H1 (cell line): ENCODE results near the gene GLRA1. TPM values are rescaled to one million over a fixed set of nuclear protein-coding genes. Genes with fewer than 3 reads are reported as not detected.

Experiments used
- CTCF ChIA-PET: fragments of 300-600 bp; sonication (Branson Sonifier 250); formaldehyde crosslinking; loops from one replicate; lab custom pipeline; 2021; ENCODE audit not compliant: partially characterized antibody; lab: Charles Lee
- POLR2A ChIA-PET: fragments of 300-600 bp; sonication (Branson Sonifier 250); formaldehyde crosslinking; loops from one replicate; lab custom pipeline; 2021; ENCODE audit warnings: inconsistent platforms; ENCODE audit not compliant: partially characterized antibody; lab: Charles Lee
- DNase-seq, 2 experiments: peaks; one replicate each; pipeline versions ENCODE4 v3.0.0 to v3.0.0-alpha.2; 2010 to 2022; ENCODE audit warnings: low spot score in 2 of 2, low read depth in 1 of 2, mixed read lengths in 1 of 2
- FAIRE-seq: peaks from 2 replicates; lab custom pipeline; 2011; peaks lifted over from hg19 to GRCh38; lab: Jason Lieb, UNC
- H2AFZ ChIP-seq: 2 replicates; pipeline ENCODE4 v1.8.1; 2012; ENCODE audit warnings: low read length, inconsistent platforms
- H2AK5ac ChIP-seq: 2 replicates; pipeline ENCODE4 v1.6.1; 2013; ENCODE audit warnings: low read depth, low read length
- H2BK120ac ChIP-seq: replicated peaks from 2 replicates; pipeline ENCODE3; 2013; ENCODE audit warnings: low read depth, low read length, inconsistent platforms
- H2BK12ac ChIP-seq: 2 replicates; pipeline ENCODE4 v1.6.1; 2013; ENCODE audit warnings: low read depth, low read length
- H2BK15ac ChIP-seq: 2 replicates; pipeline ENCODE4 v1.6.1; 2013; ENCODE audit warnings: low read length
- H2BK20ac ChIP-seq: 2 replicates; pipeline ENCODE4 v1.6.1; 2013; ENCODE audit warnings: low read length
- H2BK5ac ChIP-seq: 2 replicates; pipeline ENCODE4 v1.6.1; 2013; ENCODE audit warnings: low read depth, low read length
- H3K14ac ChIP-seq: 2 replicates; pipeline ENCODE4 v1.6.1; 2013; ENCODE audit warnings: inconsistent platforms; ENCODE audit not compliant: insufficient read length
- H3K18ac ChIP-seq: 2 replicates; pipeline ENCODE4 v1.6.1; 2013; ENCODE audit warnings: low read length; ENCODE audit errors: extremely low read depth
- H3K23ac ChIP-seq: 2 replicates; pipeline ENCODE4 v1.6.1; 2013; ENCODE audit warnings: inconsistent platforms; ENCODE audit not compliant: insufficient read length
- H3K23me2 ChIP-seq: 2 replicates; pipeline ENCODE4 v1.6.1; 2013; ENCODE audit warnings: low read depth, low read length
- H3K27ac ChIP-seq: 2 replicates; pipeline ENCODE4 v1.6.1; 2011; ENCODE audit warnings: low read depth, low read length, inconsistent platforms
- H3K27me3 ChIP-seq, 4 experiments: replicated peaks in 1 of 4; 1 replicate in 1 of 4; 2 replicates in 3 of 4; pipeline versions ENCODE4 v1.6.1 to v1.8.1; 2011 to 2013; ENCODE audit warnings: low read length in 3 of 4, mild to moderate bottlenecking in 3 of 4, inconsistent platforms in 2 of 4, mixed read lengths in 2 of 4, moderate library complexity in 1 of 4; ENCODE audit not compliant: control insufficient read depth in 3 of 4, insufficient read depth in 3 of 4; ENCODE audit errors: extremely low read depth in 1 of 4
- H3K36me3 ChIP-seq, 4 experiments: 2 replicates each; pipeline versions ENCODE4 v1.6.1 to v1.8.1; 2011 to 2013; ENCODE audit warnings: mild to moderate bottlenecking in 4 of 4, low read length in 3 of 4, moderate library complexity in 2 of 4, control low read depth in 1 of 4, inconsistent platforms in 1 of 4; ENCODE audit not compliant: insufficient read depth in 4 of 4, control insufficient read depth in 2 of 4
- H3K4ac ChIP-seq: replicated peaks from 2 replicates; pipeline ENCODE3; 2013; ENCODE audit warnings: low read length, low read depth, mixed read lengths, inconsistent platforms; ENCODE audit not compliant: insufficient read length
- H3K4me1 ChIP-seq, 4 experiments: replicated peaks in 1 of 4; 1 replicate in 1 of 4; 2 replicates in 3 of 4; pipeline versions ENCODE4 v1.6.1 to v1.8.1; 2011 to 2013; ENCODE audit warnings: low read length in 3 of 4, inconsistent platforms in 2 of 4, mixed read lengths in 1 of 4; ENCODE audit not compliant: insufficient read depth in 4 of 4, control insufficient read depth in 3 of 4
- H3K4me2 ChIP-seq, 2 experiments: 2 replicates each; pipeline versions ENCODE4 v1.6.1 to v1.8.1; 2011 to 2013; ENCODE audit warnings: low read depth in 2 of 2, low read length in 2 of 2, control low read depth in 1 of 2, inconsistent platforms in 1 of 2, mild to moderate bottlenecking in 1 of 2; ENCODE audit not compliant: insufficient read depth in 1 of 2
- H3K4me3 ChIP-seq, 4 experiments: fragments of 200-600, 300-600 bp in 1 of 4; sonication (generic), shearing (Covaris generic), sonication (Bioruptor Twin) in 1 of 4; 2 replicates each; pipeline versions ENCODE4 v1.5.1 to v1.8.1; 2011 to 2016; ENCODE audit warnings: low read length in 4 of 4, low read depth in 3 of 4, control low read depth in 2 of 4, inconsistent platforms in 2 of 4, mild to moderate bottlenecking in 2 of 4, mixed read lengths in 1 of 4, moderate library complexity in 1 of 4; ENCODE audit not compliant: insufficient read depth in 2 of 4; ENCODE audit errors: extremely low read depth in 1 of 4
- H3K56ac ChIP-seq: replicated peaks from 2 replicates; pipeline ENCODE3; 2013; ENCODE audit warnings: low read depth, mild to moderate bottlenecking, mixed read lengths, low read length, inconsistent platforms; ENCODE audit not compliant: insufficient read length
- H3K79me1 ChIP-seq: 2 replicates; pipeline ENCODE4 v1.6.1; 2013; ENCODE audit warnings: low read depth, low read length, control low read depth
- H3K79me2 ChIP-seq, 2 experiments: 2 replicates each; pipeline versions ENCODE4 v1.6.1 to v1.8.1; 2012 to 2013; ENCODE audit warnings: low read length in 2 of 2, mild to moderate bottlenecking in 2 of 2, inconsistent platforms in 1 of 2; ENCODE audit not compliant: insufficient read depth in 2 of 2, control insufficient read depth in 1 of 2
- H3K9ac ChIP-seq, 4 experiments: replicated peaks in 1 of 4; 1 replicate in 1 of 4; 2 replicates in 3 of 4; pipeline versions ENCODE4 v1.6.1 to v1.8.1; 2011 to 2013; ENCODE audit warnings: low read depth in 3 of 4, low read length in 3 of 4, control low read depth in 2 of 4, mild to moderate bottlenecking in 2 of 4, moderate library complexity in 2 of 4, inconsistent platforms in 1 of 4; ENCODE audit errors: extremely low read depth in 1 of 4
- H3K9me3 ChIP-seq, 2 experiments: 2 replicates each; pipeline versions ENCODE4 v1.6.1 to v1.8.1; 2012 to 2013; ENCODE audit warnings: mild to moderate bottlenecking in 2 of 2, moderate library complexity in 2 of 2, control low read depth in 1 of 2, inconsistent platforms in 1 of 2, low read depth in 1 of 2, low read length in 1 of 2, mixed read lengths in 1 of 2; ENCODE audit not compliant: insufficient read depth in 2 of 2
- H4K20me1 ChIP-seq, 2 experiments: replicated peaks in 1 of 2; 2 replicates each; pipeline versions ENCODE3 to v1.8.1; 2011 to 2013; ENCODE audit warnings: inconsistent platforms in 2 of 2, low read length in 2 of 2, mild to moderate bottlenecking in 1 of 2; ENCODE audit not compliant: insufficient read depth in 2 of 2, control insufficient read depth in 1 of 2
- H4K5ac ChIP-seq: 2 replicates; pipeline ENCODE4 v1.6.1; 2013; ENCODE audit warnings: low read length, low read depth, mixed read lengths, inconsistent platforms; ENCODE audit not compliant: insufficient read length
- H4K8ac ChIP-seq: 2 replicates; pipeline ENCODE4 v1.8.0; 2013; ENCODE audit warnings: mild to moderate bottlenecking, moderate library complexity, low read length, inconsistent platforms; ENCODE audit not compliant: insufficient read depth; ENCODE audit errors: extremely low read depth
- H4K91ac ChIP-seq: replicated peaks from 2 replicates; pipeline ENCODE3; 2013; ENCODE audit warnings: low read length, mixed read lengths, inconsistent platforms; ENCODE audit not compliant: insufficient read length
- BACH1 ChIP-seq: IDR thresholded peaks from 2 replicates; pipeline ENCODE4 v1.6.1; 2012; ENCODE audit warnings: low read length, improper control_type of control experiment
- BRCA1 ChIP-seq: IDR thresholded peaks from 2 replicates; pipeline ENCODE4 v1.6.1; 2012; ENCODE audit warnings: low read depth, low read length, improper control_type of control experiment
- CTBP2 ChIP-seq: IDR thresholded peaks from 2 replicates; pipeline ENCODE4 v1.7.0; 2011; ENCODE audit warnings: borderline replicate concordance, mild to moderate bottlenecking, moderate library complexity, mixed read lengths, low read length; ENCODE audit not compliant: insufficient read depth, insufficient read length
- FOSL1 ChIP-seq: IDR thresholded peaks from 2 replicates; pipeline ENCODE4 v1.6.1; 2011; ENCODE audit warnings: mild to moderate bottlenecking, low read depth, low read length, moderate library complexity; ENCODE audit not compliant: insufficient read depth
- GTF2F1 ChIP-seq: IDR thresholded peaks from 2 replicates; pipeline ENCODE4 v1.6.1; 2012; ENCODE audit warnings: low read depth, low read length, improper control_type of control experiment, borderline replicate concordance
- MAFK ChIP-seq: IDR thresholded peaks from 2 replicates; pipeline ENCODE4 v1.6.1; 2012; ENCODE audit warnings: low read depth, mild to moderate bottlenecking, improper control_type of control experiment, low read length
- PHF8 ChIP-seq: fragments of 200-600 bp; sonication (generic); conservative IDR thresholded peaks from 2 replicates; pipeline ENCODE4 v1.7.1; 2012; ENCODE audit warnings: low read depth, mild to moderate bottlenecking, inconsistent platforms, low read length, moderate library complexity
- RNF2 ChIP-seq: fragments of 200-900, 300-1000 bp; sonication (generic); IDR thresholded peaks from 2 replicates; pipeline ENCODE4 v1.7.1; 2016; ENCODE audit warnings: borderline replicate concordance, low read depth, mild to moderate bottlenecking, antibody characterized with exemption, low read length; ENCODE audit not compliant: poor library complexity, severe bottlenecking; ENCODE audit errors: missing control alignments
- TEAD4 ChIP-seq: IDR thresholded peaks from 2 replicates; pipeline ENCODE4 v1.6.1; 2012; ENCODE audit warnings: low read depth, low read length, inconsistent platforms, mixed read lengths
- WGBS, 2 experiments: shearing (Covaris generic) in 1 of 2; methylation state at CpG; one replicate each; pipeline versions ENCODE4 v1.1.6 to v1.1.7; 2013 to 2015; ENCODE audit warnings: low lambda C conversion rate in 2 of 2, mixed read lengths in 2 of 2, inconsistent platforms in 1 of 2, low coverage in 1 of 2, missing lambda C conversion rate in 1 of 2; ENCODE audit not compliant: insufficient replicate concordance in 2 of 2, insufficient coverage in 1 of 2, insufficient read length in 1 of 2; ENCODE audit errors: extremely low coverage in 1 of 2, missing lambda C conversion rate in 1 of 2; 5-methylcytosine and 5-hydroxymethylcytosine counted together
- polyA plus RNA-seq, 7 experiments: library from polyadenylated mRNA; depleted of rRNA in 3 of 7; stranded (reverse) in 5 of 7; unstranded in 2 of 7; fragments of >200 nt in 5 of 7; fragments of 200-250 nt in 2 of 7; gene quantifications; 1 replicate in 5 of 7; 2 replicates in 1 of 7; 4 replicates in 1 of 7; pipeline versions ENCODE4 v1.2.1 to v1.2.3, GENCODE V29; 2011 to 2013; ENCODE audit warnings: missing spikeins in 2 of 7, mixed read lengths in 2 of 7
- total RNA-seq: library from RNA; stranded (reverse); fragmentation: NEBNext Ultra II Directional; extraction: Animal tissue kit (Norgen Biotek cat#: 25700); gene quantifications from 2 replicates; pipeline ENCODE4 v1.2.1, GENCODE V29; 2021
- TF ChIP-seq, protein P1 (sequence below): IDR thresholded peaks from 2 replicates; pipeline ENCODE4 v1.6.1; 2012; ENCODE audit warnings: inconsistent platforms

Gene GLRA1
- total and polyA plus RNA-seq, 2 of the 8 experiments (the other 6 are each of a cell fraction or from before 2014, with no cell fraction given): not detected

DNA sequence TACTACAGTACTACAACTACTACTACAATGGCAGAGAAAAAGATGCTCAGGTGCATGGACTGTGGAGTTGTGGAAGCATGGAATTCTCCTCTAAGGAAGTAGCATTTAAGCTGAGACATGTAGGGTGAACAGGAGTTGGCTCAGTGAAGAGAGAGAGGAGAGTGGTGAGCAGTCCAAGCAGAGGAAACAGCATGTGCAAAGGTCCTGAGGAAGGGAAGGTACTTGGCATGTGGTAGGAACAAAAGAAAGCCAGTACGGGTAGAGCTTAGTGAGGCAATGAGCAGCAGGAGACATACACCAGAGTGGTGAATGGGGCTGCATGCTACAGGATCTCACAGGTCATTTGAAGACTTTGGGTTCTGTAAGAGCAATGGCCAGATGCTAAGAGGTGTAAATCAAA is 41.4 kb upstream of the GLRA1 start:
- no peak overlapping the region for H3K4me2 ChIP-seq
- H3K9ac ChIP-seq: no peak overlapping the region
- no peaks in the 10 kb centered on the region for H3K27me3 ChIP-seq
- H2BK20ac ChIP-seq: no peak overlapping the region
- H3K56ac ChIP-seq: no peak overlapping the region
- ChIA-PET POLR2A (no interaction called here), CTCF (no interaction called here)
- H3K79me2 ChIP-seq: no peaks in the 10 kb centered on the region
- no peaks in the 10 kb centered on the region for H3K23me2 ChIP-seq
- 75% methylated on average over 1 of the region's 1 CpG; no CpG with 5 or more reads in 1 of the 2 experiments for WGBS, 2 experiments
- TF ChIP-seq, protein P1, sequence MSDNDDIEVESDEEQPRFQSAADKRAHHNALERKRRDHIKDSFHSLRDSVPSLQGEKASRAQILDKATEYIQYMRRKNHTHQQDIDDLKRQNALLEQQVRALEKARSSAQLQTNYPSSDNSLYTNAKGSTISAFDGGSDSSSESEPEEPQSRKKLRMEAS: no peak
- no peak for TF ChIP-seq PHF8
- TF ChIP-seq BRCA1: no peak
- no peak for TF ChIP-seq RNF2
- no peak for TF ChIP-seq FOSL1
- TF ChIP-seq BACH1: no peak
- TF ChIP-seq TEAD4: no peak
- no peak for TF ChIP-seq GTF2F1
- TF ChIP-seq MAFK: no peak
- TF ChIP-seq CTBP2: no peak
- no peak overlapping the region for H3K27ac ChIP-seq
- H4K5ac ChIP-seq: no peak overlapping the region
- H3K36me3 ChIP-seq: no peaks in the 10 kb centered on the region
- no peaks in the 10 kb centered on the region for H3K9me3 ChIP-seq
- no peak overlapping the region for H2BK5ac ChIP-seq
- H3K4me3 ChIP-seq: no peak overlapping the region
- H3K79me1 ChIP-seq: no peaks in the 10 kb centered on the region
- no peak overlapping the region for H3K23ac ChIP-seq
- no peak overlapping the region for H2AFZ ChIP-seq
- DNase-seq: no peak
- H2BK12ac ChIP-seq: no peak overlapping the region; the same call in 1 of the 2 replicates
- no peak overlapping the region for H3K4ac ChIP-seq
- H3K14ac ChIP-seq: no peak overlapping the region
- no peak overlapping the region for H4K8ac ChIP-seq
- H3K18ac ChIP-seq: no peak overlapping the region
- H2AK5ac ChIP-seq: no peak overlapping the region
- no peak for FAIRE-seq
- H2BK15ac ChIP-seq: no peak overlapping the region
- H3K4me1 ChIP-seq: peaks cover 0 to 4% (median 0%) of the 10 kb centered on the region in 4 experiments; a peak in 2 of 7 replicates
- no peak overlapping the region for H4K91ac ChIP-seq
- H4K20me1 ChIP-seq: no peaks in the 10 kb centered on the region
- no peak overlapping the region for H2BK120ac ChIP-seq
